Measurements from ENCODE around the gene TIGD3.

TIGD3 gene

DNA sequence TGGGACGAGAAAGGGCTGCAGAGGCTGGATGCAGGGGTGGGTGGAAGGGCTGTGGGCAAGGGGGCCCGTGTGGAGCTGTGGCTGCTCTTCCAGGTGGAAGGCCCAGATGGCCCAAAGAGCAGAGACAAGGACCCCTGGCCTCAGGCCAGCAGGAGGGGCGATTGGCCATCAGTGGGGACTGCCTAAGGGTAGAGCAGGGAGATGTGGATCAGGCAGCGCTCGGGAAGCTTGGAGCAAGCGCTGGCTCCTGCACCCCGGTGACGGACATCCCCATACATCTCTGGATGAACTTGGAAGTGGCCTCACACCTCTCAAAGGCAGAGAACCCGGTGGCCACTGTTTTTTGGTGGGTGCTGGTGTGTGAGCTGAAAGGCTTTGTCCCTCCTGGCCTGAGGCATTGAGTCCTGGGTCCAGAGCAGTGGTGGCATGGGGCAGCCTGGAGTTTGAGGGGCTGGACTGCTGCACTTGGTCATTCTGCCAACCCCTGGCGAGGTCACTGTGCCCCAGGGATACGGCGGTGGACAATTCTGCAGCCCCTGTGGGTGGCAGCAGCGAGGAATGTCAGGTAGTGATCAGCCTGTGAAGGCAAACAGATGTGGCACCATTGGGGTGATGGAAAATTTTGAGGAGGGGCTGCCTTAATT, 37.8 kb downstream of the TIGD3 start:
- no peak for DNase-seq

GRCh38 chr11:65392899-65393298, 38.3 kb downstream of the TIGD3 start:
- DNase-seq = no peak

DNA sequence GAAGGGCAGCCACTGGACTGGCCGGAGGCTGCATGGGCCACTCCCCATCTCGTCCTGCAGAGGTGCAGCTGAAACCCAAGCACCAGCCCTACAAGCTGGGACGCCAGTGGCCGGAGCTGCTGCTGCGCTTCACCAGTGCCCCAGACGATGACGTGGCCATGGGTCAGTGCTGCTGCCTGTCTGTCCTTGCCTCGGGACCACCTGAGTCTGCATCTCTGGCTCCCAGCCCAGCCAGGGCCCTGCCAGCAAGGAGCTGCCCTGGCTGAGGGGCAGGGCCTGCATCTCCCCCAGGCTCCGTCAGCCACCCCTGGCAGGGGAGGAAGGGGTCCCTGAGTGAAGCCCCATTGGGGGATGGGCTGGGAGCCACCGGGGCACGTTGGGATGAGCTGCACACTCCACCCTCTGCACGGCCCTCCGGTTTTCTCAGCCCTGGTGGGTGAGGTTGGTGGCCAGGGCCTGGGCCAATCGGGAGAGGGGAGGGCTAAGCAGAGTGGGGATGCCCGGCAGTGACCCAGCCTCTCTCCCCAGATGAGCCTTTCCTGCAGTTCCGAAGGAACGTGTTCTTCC, 39.0 kb downstream of the TIGD3 start:
- no peak for DNase-seq

GRCh38 chr11:65394125-65394536, 39.6 kb downstream of the TIGD3 start:
- no peak for DNase-seq

DNA sequence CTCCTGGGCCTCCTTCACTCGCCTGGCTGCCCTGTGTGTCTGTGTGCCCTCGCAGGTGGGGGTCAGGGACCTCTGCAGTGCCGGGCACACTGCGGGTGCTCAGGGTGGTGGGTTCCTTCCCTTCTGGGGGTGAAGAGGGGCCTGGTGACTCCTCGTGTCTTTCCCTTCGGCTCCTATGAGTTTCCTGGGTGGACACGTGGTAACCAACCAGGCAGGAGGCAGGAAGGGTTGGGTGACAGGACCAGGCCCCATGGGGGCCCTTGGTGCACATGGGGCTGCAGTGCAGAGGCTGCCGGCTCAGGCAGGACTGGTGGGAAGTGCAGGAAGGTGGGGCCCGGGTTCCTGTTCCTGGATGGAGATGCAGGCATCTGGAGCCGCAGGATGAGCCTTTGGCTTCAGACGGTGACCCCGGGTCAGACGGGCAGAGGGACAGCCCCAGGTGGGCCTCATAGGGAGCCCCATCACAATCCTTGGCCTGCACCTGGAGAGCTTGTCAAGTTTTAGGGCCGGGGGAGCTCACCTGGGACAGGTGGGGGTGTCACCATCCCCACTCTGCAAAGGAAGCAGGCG, 41.5 kb downstream of the TIGD3 start:
- DNase-seq = no peak

DNA sequence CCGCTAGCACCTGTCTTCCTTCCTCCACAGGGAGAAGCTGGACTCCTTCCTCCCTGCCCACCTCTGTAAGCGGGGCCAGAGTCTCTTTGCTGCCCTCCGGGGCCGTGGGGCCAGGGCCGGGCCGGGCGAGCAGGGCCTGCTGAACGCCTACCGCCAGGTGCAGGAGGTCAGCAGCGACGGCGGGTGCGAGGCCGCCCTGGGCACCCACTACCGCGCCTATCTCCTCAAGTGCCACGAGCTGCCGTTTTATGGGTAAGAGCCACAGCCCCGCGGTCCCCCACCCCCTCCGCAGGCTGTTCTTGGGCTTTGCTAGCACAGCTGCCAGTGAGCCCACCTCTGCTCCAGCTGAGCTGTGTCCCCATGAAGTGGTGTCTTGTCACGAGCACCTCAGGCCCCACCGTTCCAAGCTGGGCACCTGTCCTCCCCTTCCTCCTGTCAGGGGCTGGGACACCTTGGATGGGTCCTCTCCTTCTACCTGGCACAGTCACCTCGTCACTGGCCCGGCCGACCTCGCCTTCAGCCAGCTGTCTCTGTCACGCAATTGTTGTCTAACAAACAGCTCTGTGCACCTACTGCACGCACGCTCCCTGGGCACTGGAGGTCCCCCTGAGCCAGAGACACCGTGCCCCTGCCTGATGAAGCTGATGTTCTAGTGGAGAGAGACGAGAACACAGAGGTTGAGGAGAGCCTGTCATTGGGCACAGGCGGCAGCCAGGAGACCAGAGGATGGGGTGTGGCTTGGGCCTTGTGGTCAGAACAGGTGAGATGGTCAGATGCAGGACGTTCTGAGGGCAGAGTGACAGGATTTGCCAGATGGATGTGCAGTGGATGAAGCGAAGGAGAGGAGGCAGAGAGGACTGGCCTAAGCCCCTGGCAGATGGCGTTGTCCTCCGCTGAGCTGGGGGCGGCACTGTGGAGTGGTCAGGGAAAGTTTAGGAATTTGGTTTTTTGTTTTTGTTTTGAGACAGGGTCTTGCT, 42.5 kb downstream of the TIGD3 start:
- no peak for DNase-seq

DNA sequence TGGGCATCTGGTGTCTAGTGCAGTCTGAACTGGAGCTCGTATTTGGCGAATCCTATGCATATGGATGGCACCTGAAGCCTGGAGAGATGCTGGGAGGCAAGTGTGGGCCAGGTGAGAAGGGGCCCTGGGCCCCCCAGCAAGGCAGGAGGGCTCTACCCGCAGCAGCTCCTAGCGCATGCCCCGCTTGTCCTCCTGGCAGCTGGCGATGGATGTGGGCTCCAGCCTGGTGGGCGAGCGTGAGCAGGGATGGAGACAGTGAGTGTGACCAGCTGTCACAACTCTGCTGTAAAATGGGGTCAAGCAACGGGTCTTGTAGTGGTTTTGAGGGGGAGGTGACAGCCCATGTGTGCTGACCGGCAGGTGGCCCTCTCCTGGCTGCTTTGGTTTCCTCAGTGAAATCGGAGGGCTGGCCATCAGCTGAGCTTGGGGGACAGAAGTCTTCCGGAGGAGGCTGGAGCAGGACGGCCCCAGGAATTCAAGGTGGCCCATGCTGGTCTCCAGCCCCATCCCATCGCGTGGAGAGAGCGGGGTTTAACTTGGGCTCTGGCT, 43.9 kb downstream of the TIGD3 start:
- DNase-seq = no peak

- DNase-seq = no peak
These were observed 44.7 kb downstream of the TIGD3 start for GRCh38 chr11:65399249-65399648.

DNA sequence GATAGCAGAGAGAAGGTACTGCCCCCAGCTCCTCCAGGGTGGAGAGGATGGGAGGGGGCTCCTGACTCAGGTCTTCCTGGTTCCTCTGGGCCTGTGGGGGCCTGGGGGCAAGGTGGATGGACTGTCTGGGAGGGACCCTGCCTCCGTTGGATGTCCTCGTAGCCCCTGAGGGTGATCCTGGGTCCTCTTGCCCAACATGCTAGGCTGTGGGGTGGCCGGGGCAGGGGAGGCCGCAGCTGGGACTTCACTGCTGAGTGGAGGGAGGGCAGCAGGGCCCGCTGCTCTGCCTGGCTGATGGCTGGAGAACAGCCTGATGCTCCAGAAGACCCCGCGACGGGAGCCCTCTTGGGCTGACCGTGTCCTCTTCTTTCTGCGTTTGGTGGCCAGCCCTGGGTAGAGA, 45.3 kb downstream of the TIGD3 start:
- no peak for DNase-seq

DNA sequence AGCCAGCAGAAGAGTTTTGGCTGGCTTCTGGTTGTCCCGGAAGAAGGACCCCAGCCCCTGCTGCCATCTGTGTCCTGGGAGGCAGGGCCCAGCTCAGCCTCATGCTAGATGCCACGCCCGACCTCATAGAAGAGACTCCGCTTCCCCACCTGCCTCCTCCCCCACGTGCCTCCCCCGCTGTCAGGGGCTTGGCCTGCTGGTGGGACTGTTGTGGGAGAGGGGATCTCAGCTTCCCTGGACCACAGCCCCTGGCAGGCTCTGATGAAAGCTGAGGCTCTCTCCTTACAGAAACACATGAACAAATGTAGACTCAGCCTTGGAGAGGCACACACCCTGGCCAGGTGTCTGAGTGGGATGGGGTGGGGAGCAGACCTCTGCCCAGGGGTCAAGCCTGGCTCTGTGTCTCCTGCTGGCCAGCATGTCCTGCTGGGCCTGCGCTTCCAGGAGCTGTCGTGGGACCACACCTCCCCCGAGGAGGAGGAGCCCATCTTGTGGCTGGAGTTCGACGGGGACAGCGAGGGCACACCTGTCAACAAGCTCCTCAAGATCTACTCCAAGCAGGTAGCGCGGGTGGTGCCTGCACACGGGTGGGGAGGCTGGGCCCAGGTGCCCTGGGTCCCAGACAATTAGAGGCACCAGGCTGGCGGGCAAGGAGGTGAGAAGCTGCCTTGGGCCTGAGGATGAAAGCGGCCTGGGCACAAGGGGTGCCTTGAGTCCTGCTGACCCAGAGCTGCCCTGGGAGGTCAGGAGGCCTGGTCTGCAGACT, 45.9 kb downstream of the TIGD3 start:
- no peak for DNase-seq

- DNase-seq = no peak
These were observed 46.7 kb downstream of the TIGD3 start for GRCh38 chr11:65401073-65401802.

- no peak for DNase-seq
These were observed 47.3 kb downstream of the TIGD3 start for GRCh38 chr11:65401803-65402248.

DNA sequence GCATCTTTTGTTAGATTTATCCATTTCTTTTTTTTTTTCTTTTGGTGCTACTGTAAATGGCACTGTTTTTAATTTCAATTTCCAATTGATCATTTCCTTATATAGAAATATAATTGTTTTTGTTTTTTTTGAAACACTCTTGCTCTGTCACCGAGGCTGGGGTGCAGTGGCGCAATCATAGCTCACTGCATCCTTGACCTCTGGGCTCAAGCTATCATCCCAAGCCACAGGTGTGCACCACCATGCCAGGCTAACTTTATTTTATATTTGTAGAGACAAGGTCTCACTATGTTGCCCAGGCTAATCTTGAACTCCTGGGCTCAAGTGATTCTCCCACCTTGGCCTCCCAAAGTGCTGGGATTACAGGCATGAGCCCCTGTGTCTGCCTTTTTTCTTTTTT, 48.2 kb downstream of the TIGD3 start:
- DNase-seq = no peak

GRCh38 chr11:65403607-65404121, 49.1 kb downstream of the TIGD3 start:
- DNase-seq = no peak

DNA sequence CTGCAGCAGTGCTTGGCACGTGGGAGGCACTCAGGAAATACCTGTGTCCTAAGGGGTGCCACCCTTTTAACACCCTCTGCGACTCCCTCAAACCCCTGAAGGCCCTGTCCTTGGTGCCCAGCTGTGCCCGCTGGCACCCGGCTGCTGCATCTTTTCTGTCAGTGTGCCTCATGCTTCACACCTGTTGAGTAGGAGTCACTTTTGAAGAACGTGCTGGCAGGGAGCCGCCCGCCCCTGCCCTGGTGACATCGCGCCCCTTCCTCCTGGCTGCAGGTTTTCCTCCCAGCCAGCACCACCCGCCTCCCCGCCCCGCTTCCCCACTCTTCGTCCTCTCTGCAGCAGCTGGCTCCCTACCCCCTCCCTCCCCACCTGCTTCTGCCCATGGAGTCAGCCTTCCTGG, 49.7 kb downstream of the TIGD3 start:
- DNase-seq = no peak

DNA sequence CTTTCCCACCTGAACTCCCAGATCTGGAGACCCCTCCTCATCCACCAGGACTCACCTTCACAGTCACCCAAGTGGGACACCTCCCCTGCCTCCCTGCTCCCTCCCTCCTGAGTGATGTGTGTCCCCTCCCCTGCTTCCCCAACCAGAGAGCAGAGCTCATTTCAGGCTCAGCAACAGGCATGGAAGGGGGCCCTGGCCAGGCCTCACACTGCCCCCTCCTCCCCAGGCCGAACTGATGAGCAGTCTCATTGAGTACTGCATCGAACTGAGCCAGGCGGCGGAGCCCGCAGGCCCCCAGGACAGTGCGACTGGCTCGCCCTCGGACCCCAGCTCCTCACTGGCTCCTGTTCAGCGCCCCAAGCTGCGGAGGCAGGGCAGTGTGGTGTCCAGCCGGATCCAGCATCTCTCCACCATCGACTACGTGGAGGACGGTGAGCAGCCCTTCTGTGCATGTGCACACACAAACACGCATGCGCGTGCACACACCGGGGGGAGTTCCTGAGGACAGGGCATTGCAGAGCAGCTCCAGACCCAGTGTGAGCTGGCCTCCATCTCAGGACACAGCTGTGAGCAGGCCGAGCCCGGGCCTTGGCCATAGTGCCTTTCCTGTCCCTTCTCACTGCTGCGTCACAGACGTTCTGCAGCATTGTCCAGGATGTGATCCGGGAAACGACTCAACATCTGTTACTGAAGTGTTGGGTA, 50.2 kb downstream of the TIGD3 start:
- no peak for DNase-seq

All from NCI-H1694 (cell line).